ENCODE data around the gene F10. TPM values are rescaled to one million over a fixed set of nuclear protein-coding genes. Genes with fewer than 3 reads are reported as not detected.
A peak's percentile ranks its signal among the peaks of the same experiment; 100 is the strongest.

Gene F10
- total and polyA plus RNA-seq, 2 of the 13 experiments (the other 11 are each of a cell fraction or from before 2014, with no cell fraction given), result 58.4 to 237 TPM

DNA sequence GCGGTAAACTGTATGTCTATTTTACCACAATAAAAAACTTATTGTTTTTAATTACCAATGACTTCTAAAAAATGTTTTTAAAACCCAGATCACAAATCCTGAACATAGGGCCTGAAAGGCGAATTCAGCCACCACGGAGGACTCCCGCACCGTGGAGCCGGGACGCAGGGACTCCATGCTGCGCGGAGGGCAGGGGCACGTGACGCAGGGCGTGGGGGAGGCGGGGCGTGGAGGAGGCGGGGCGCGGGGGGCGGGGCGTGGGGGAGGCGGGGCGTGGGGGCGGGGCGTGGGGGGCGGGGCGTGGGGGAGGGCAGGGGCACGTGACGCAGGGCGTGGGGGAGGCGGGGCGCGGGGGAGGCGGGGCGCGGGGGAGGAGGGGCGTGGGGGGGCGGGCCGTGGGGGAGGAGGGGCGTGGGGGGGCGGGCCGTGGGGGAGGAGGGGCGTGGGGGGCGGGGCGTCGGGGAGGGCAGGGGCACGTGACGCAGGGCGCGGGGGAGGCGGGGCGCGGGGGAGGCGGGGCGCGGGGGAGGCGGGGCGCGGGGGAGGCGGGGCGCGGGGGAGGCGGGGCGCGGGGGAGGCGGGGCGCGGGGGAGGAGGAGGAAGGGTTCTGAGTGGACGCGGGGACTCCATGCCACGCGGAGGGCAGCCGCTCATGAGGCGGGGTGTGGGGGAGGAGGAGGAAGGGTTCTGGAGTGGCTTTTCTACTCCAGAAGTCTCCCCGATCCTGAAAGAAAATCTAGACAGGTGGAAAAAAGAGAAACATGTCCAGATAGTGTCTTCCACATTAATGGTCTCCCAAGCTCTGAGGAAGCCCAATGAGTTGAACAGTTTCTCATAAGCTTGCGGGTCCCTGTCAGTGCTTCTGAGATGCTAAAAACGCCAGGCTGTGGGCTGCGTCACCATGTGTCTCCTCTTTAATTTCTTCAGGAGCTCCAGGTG, 31.5 kb downstream of the F10 start (continued):
- TF ChIP-seq, protein P1, sequence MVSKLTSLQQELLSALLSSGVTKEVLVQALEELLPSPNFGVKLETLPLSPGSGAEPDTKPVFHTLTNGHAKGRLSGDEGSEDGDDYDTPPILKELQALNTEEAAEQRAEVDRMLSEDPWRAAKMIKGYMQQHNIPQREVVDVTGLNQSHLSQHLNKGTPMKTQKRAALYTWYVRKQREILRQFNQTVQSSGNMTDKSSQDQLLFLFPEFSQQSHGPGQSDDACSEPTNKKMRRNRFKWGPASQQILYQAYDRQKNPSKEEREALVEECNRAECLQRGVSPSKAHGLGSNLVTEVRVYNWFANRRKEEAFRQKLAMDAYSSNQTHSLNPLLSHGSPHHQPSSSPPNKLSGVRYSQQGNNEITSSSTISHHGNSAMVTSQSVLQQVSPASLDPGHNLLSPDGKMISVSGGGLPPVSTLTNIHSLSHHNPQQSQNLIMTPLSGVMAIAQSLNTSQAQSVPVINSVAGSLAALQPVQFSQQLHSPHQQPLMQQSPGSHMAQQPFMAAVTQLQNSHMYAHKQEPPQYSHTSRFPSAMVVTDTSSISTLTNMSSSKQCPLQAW (CRISPR knock-in tag; IDR thresholded peaks at IDR 0.05), result no peak
- TF ChIP-seq SP5 (CRISPR knock-in tag; IDR thresholded peaks at IDR 0.05; ENCODE audit: borderline replicate concordance, low read depth) (peak; percentile 66; the same call in 1 of the 2 replicates), THYN1 (CRISPR knock-in tag; IDR thresholded peaks at IDR 0.05; ENCODE audit: borderline replicate concordance, low read depth) (no peak), TCF7 (IDR thresholded peaks at IDR 0.05; ENCODE audit: low read depth) (no peak), ELF3 (CRISPR knock-in tag; IDR thresholded peaks at IDR 0.05) (0 out of 2 replicates have a peak, but pooled peaks have one; percentile 10), GATAD1 (CRISPR knock-in tag; IDR thresholded peaks at IDR 0.05) (peak; percentile 36; the same call in 1 of the 2 replicates), SRY (CRISPR knock-in tag; IDR thresholded peaks at IDR 0.05) (no peak), ZNF619 (CRISPR knock-in tag; IDR thresholded peaks at IDR 0.05) (no peak), ZNF570 (CRISPR knock-in tag; IDR thresholded peaks at IDR 0.05; ENCODE audit: borderline replicate concordance) (no peak), ZSCAN20 (CRISPR knock-in tag; IDR thresholded peaks at IDR 0.05; ENCODE audit: borderline replicate concordance) (0 out of 2 replicates have a peak, but pooled peaks have one; percentile 46), ZNF160 (CRISPR knock-in tag; IDR thresholded peaks at IDR 0.05) (0 out of 2 replicates have a peak, but pooled peaks have one; percentile 14), NCOA2 (CRISPR knock-in tag; IDR thresholded peaks at IDR 0.05) (peak; percentile 20; the same call in 1 of the 2 replicates), CBFB (CRISPR knock-in tag; IDR thresholded peaks at IDR 0.05) (no peak), ZNF354B (CRISPR knock-in tag; IDR thresholded peaks at IDR 0.05) (no peak), ZNF234 (CRISPR knock-in tag; conservative IDR thresholded peaks at IDR 0.05) (no peak), MAFF (IDR thresholded peaks at IDR 0.05; ENCODE audit: low read depth, low read length) (no peak), POLR2G (IDR thresholded peaks at IDR 0.05; ENCODE audit: low read depth, low read length) (peak; percentile 90)
- TF ChIP-seq, protein P2, sequence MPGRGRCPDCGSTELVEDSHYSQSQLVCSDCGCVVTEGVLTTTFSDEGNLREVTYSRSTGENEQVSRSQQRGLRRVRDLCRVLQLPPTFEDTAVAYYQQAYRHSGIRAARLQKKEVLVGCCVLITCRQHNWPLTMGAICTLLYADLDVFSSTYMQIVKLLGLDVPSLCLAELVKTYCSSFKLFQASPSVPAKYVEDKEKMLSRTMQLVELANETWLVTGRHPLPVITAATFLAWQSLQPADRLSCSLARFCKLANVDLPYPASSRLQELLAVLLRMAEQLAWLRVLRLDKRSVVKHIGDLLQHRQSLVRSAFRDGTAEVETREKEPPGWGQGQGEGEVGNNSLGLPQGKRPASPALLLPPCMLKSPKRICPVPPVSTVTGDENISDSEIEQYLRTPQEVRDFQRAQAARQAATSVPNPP (CRISPR knock-in tag; IDR thresholded peaks at IDR 0.05), result no peak
- TF ChIP-seq, protein P3, sequence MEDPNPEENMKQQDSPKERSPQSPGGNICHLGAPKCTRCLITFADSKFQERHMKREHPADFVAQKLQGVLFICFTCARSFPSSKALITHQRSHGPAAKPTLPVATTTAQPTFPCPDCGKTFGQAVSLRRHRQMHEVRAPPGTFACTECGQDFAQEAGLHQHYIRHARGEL (CRISPR knock-in tag; IDR thresholded peaks at IDR 0.05), result no peak
- TF ChIP-seq, protein P4, sequence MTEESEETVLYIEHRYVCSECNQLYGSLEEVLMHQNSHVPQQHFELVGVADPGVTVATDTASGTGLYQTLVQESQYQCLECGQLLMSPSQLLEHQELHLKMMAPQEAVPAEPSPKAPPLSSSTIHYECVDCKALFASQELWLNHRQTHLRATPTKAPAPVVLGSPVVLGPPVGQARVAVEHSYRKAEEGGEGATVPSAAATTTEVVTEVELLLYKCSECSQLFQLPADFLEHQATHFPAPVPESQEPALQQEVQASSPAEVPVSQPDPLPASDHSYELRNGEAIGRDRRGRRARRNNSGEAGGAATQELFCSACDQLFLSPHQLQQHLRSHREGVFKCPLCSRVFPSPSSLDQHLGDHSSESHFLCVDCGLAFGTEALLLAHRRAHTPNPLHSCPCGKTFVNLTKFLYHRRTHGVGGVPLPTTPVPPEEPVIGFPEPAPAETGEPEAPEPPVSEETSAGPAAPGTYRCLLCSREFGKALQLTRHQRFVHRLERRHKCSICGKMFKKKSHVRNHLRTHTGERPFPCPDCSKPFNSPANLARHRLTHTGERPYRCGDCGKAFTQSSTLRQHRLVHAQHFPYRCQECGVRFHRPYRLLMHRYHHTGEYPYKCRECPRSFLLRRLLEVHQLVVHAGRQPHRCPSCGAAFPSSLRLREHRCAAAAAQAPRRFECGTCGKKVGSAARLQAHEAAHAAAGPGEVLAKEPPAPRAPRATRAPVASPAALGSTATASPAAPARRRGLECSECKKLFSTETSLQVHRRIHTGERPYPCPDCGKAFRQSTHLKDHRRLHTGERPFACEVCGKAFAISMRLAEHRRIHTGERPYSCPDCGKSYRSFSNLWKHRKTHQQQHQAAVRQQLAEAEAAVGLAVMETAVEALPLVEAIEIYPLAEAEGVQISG (CRISPR knock-in tag; IDR thresholded peaks at IDR 0.05), result 0 out of 2 replicates have a peak, but pooled peaks have one; percentile 34
- TF ChIP-seq, protein P5, sequence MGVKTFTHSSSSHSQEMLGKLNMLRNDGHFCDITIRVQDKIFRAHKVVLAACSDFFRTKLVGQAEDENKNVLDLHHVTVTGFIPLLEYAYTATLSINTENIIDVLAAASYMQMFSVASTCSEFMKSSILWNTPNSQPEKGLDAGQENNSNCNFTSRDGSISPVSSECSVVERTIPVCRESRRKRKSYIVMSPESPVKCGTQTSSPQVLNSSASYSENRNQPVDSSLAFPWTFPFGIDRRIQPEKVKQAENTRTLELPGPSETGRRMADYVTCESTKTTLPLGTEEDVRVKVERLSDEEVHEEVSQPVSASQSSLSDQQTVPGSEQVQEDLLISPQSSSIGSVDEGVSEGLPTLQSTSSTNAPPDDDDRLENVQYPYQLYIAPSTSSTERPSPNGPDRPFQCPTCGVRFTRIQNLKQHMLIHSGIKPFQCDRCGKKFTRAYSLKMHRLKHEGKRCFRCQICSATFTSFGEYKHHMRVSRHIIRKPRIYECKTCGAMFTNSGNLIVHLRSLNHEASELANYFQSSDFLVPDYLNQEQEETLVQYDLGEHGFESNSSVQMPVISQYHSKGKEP (CRISPR knock-in tag; IDR thresholded peaks at IDR 0.05), result peak; percentile 51; the same call in 1 of the 2 replicates
